Glutamatergic neuron (in vitro differentiated cells): ENCODE data around the gene RBPMS2. TPM values are rescaled to one million over a fixed set of nuclear protein-coding genes. Genes with fewer than 3 reads are reported as not detected.

ENCODE experiments used
- DNase-seq: peaks from one replicate; pipeline ENCODE4 v3.0.0; 2022
- H3K27ac Mint-ChIP-seq: one replicate; pipeline ENCODE4 v1.8.0; 2020; ENCODE audit warnings: mild to moderate bottlenecking, mixed read lengths, inconsistent platforms; ENCODE audit not compliant: unreplicated experiment
- H3K27me3 Mint-ChIP-seq: one replicate; pipeline ENCODE4 v1.8.0; 2020; ENCODE audit warnings: mild to moderate bottlenecking, moderate library complexity, mixed read lengths, inconsistent platforms; ENCODE audit not compliant: unreplicated experiment
- H3K36me3 Mint-ChIP-seq: one replicate; pipeline ENCODE4 v1.8.0; 2020; ENCODE audit warnings: mild to moderate bottlenecking, mixed read lengths, inconsistent platforms; ENCODE audit not compliant: unreplicated experiment
- H3K4me1 Mint-ChIP-seq: one replicate; pipeline ENCODE4 v1.8.0; 2020; ENCODE audit warnings: mild to moderate bottlenecking, low read depth, mixed read lengths, inconsistent platforms; ENCODE audit not compliant: unreplicated experiment
- H3K4me3 Mint-ChIP-seq: one replicate; pipeline ENCODE4 v1.8.0; 2020; ENCODE audit warnings: mild to moderate bottlenecking, mixed read lengths, inconsistent platforms; ENCODE audit not compliant: unreplicated experiment
- H3K9me3 Mint-ChIP-seq: one replicate; pipeline ENCODE4 v1.8.0; 2020; ENCODE audit warnings: mild to moderate bottlenecking, moderate library complexity, mixed read lengths, inconsistent platforms; ENCODE audit not compliant: unreplicated experiment
- CTCF ChIP-seq: fragments of 200-600 bp; sonication (generic); IDR thresholded peaks from one replicate; pipeline ENCODE4 v1.5.0; 2021; ENCODE audit not compliant: partially characterized antibody, unreplicated experiment
- total RNA-seq: library from RNA; stranded (reverse); fragmentation: NEBNext Ultra II Directional; extraction: Animal tissue kit (Norgen Biotek cat#: 25700); gene quantifications from one replicate; pipeline ENCODE4 v1.2.1, GENCODE V29; 2021; ENCODE audit not compliant: unreplicated experiment

Gene RBPMS2
- total RNA-seq, 1 donor from 2014 or later, result 2.0 TPM

DNA sequence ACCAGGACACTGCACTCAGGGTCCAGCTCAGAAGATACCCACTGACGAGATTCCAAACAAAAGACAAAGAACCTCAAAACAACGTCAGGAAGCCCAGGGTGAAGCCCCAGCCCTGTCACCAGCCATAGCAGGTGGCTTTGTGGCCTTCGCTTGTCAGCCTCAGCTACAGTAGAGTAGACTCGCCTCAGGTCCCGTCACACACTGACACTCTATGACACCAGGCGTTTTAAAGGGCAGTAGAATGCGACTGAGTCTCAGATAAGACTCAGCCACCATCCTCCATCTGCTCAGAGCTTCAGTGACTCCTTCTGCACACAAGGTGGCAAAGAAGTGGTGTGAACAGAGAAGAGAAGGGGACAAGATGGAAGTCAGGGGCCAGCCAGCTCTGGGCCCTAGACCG, 12.8 kb downstream of the RBPMS2 start:
- H3K4me1 Mint-ChIP-seq, result no peaks in the 10 kb centered on the region
- H3K27me3 Mint-ChIP-seq, result peaks cover 5% of the 10 kb centered on the region
- DNase-seq, result no peak
- H3K36me3 Mint-ChIP-seq, result no peaks in the 10 kb centered on the region
- TF ChIP-seq CTCF, result no peak
- no peak overlapping the region for H3K27ac Mint-ChIP-seq
- H3K4me3 Mint-ChIP-seq, result no peak overlapping the region
- peaks cover 2% of the 10 kb centered on the region for H3K9me3 Mint-ChIP-seq

GRCh38 chr15:64761156-64761555, 14.2 kb downstream of the RBPMS2 start:
- Mint-ChIP-seq H3K27me3 (peaks cover 5% of the 10 kb centered on the region), H3K4me1 (no peaks in the 10 kb centered on the region), H3K9me3 (peaks cover 2% of the 10 kb centered on the region), H3K27ac (no peak overlapping the region), H3K4me3 (no peak overlapping the region), H3K36me3 (no peaks in the 10 kb centered on the region)
- no peak for DNase-seq
- TF ChIP-seq CTCF, result no peak

- no peak for DNase-seq
- H3K36me3 Mint-ChIP-seq, result no peaks in the 10 kb centered on the region
- no peak overlapping the region for H3K27ac Mint-ChIP-seq
- no peak overlapping the region for H3K4me3 Mint-ChIP-seq
- H3K4me1 Mint-ChIP-seq, result no peaks in the 10 kb centered on the region
- peaks cover 2% of the 10 kb centered on the region for H3K9me3 Mint-ChIP-seq
- no peak for TF ChIP-seq CTCF
- H3K27me3 Mint-ChIP-seq, result peaks cover 5% of the 10 kb centered on the region
These were observed 15.3 kb downstream of the RBPMS2 start for GRCh38 chr15:64760056-64760455.

DNA sequence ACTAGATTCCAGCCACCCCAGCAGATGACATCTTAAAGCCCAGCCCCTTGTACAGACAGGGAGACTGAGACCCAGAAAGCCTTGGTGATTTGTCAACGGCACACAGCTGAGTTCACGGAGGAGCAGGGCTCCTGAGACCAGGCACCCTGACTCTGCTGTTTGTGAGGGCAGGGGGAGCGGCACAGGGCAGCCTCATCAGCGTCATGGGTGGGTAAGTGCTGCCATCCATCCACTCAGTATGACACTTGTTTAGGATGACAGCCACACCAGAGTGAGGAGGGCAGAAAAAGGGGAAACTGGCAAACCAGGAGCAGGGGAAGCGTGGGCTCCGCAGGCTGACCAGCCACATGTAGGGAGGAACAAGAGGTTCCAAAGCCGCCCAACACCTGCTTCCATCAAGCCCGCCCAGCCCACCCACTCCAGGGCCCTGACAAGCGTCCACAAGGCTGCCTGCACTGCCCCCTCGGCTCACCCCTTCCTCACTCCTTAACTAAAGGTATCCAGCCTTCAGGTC, 19.9 kb downstream of the RBPMS2 start:
- no peaks in the 10 kb centered on the region for H3K36me3 Mint-ChIP-seq
- H3K4me1 Mint-ChIP-seq, result peaks cover 2% of the 10 kb centered on the region
- H3K27ac Mint-ChIP-seq, result no peak overlapping the region
- TF ChIP-seq CTCF, result no peak
- no peak overlapping the region for H3K4me3 Mint-ChIP-seq
- peaks cover 4% of the 10 kb centered on the region for H3K9me3 Mint-ChIP-seq
- DNase-seq, result no peak
- no peaks in the 10 kb centered on the region for H3K27me3 Mint-ChIP-seq

DNA sequence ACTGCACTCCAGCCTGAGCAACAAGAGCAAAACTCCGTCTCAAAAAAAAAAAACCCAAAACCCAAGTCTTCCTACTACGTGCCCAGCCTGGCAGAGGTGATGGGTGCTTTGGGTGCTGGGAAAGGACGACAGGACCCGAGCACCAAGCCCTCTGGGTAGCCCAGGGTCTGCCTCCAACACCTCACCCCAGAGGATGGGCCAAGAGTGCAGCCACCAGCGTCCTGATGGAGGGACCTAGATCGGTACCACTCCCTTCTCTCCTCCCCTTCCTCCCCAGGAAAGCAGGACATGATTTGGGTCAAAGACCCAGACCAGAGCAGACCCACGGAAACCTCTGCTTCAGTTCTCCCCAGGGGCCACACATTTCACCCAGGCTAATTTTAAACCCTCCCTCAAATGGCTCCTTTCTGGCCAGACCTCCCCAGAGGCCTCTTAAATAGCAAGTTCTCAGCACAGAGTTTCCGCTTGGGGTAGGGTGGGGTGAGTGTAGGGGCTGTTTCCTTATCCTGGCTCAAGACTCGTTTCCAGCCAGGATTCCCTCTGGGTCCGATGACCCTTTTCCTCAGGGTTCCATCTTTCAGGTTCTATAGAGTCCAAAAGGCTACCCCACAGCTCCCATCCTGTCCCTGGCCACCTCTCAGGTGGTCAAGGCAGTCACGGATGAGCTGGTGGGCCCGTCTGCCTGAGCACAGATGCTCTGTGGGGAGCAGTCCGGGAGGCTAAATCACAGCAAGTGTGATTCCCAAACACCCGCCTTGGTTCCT, 20.5 kb downstream of the RBPMS2 start:
- TF ChIP-seq CTCF, result no peak
- Mint-ChIP-seq H3K9me3 (peaks cover 4% of the 10 kb centered on the region), H3K36me3 (no peaks in the 10 kb centered on the region), H3K4me1 (peaks cover 8% of the 10 kb centered on the region), H3K27ac (no peak overlapping the region), H3K4me3 (no peak overlapping the region), H3K27me3 (peaks cover 2% of the 10 kb centered on the region)
- DNase-seq, result no peak
